Measurements from ENCODE around the gene TOMM6. TPM values are rescaled to one million over a fixed set of nuclear protein-coding genes. Genes with fewer than 3 reads are reported as not detected.

Gene TOMM6
- total and polyA plus RNA-seq, 8 donors, result 11.9 to 343 (median 131) TPM

GRCh38 chr6:41741625-41742490 is 45.6 kb upstream of the TOMM6 start:
- 37 to 69% (median 64%) methylated on average over 15 to 20 of the region's 20 CpGs for WGBS, 5 donors
- Histone ChIP-seq H3K27me3 (no peaks in the 10 kb centered on the region), H3K9me3 (no peaks in the 10 kb centered on the region), H3K27ac (peak overlapping the region in 4 of 5 donors; percentile 34 to 81 (median 76)), H3K4me1 (peaks cover 0 to 29% (median 11%) of the 10 kb centered on the region in 4 donors), H3K36me3 (peaks cover 0 to 45% (median 4%) of the 10 kb centered on the region in 4 donors), H3K4me3 (peak overlapping the region; percentile 30 to 50 (median 46))
- no peak for TF ChIP-seq EP300 (IDR thresholded peaks at IDR 0.05)
- TF ChIP-seq CTCF (IDR thresholded peaks at IDR 0.05), result no peak
- TF ChIP-seq POLR2A (IDR thresholded peaks at IDR 0.05), result peak in 2 of 4 donors; percentile 1 to 35
- TF ChIP-seq POLR2AphosphoS5 (IDR thresholded peaks at IDR 0.05), result peak in 2 of 3 donors; percentile 83 to 88
- peak; percentile 64 to 80 for DNase-seq
- intact Hi-C loops (cut with DNase I; ENCODE audit: low total_unique reads), result no loop called here

- Histone ChIP-seq H3K27me3 (no peaks in the 10 kb centered on the region), H3K9me3 (no peaks in the 10 kb centered on the region), H3K36me3 (peaks cover 0 to 45% (median 4%) of the 10 kb centered on the region in 4 donors), H3K4me3 (peak overlapping the region; percentile 30 to 50 (median 46)), H3K4me1 (peaks cover 8 to 39% (median 20%) of the 10 kb centered on the region in 4 donors), H3K27ac (peak overlapping the region; percentile 53 to 81 (median 75))
- peak in 1 of 2 donors; percentile 51 for DNase-seq
- WGBS, 5 donors, result 39 to 76% (median 49%) methylated on average over 2 to 6 of the region's 6 CpGs
- no peak for TF ChIP-seq CTCF (IDR thresholded peaks at IDR 0.05)
- TF ChIP-seq POLR2A (IDR thresholded peaks at IDR 0.05), result peak in 2 of 4 donors; percentile 68 to 72
- peak in 2 of 3 donors; percentile 53 to 58 for TF ChIP-seq POLR2AphosphoS5 (IDR thresholded peaks at IDR 0.05)
- intact Hi-C loops (cut with DNase I; ENCODE audit: low total_unique reads), result no loop called here
Measured at GRCh38 chr6:41743406-41744235, 43.9 kb upstream of the TOMM6 start.

- 34 to 66% (median 61%) methylated on average over 7 of the region's 7 CpGs for WGBS, 5 donors
Measured at GRCh38 chr6:41744236-41744787, 43.2 kb upstream of the TOMM6 start.

More at GRCh38 chr6:41744236-41744787, 43.2 kb upstream of the TOMM6 start:
- TF ChIP-seq CTCF (IDR thresholded peaks at IDR 0.05) (no peak), POLR2AphosphoS5 (IDR thresholded peaks at IDR 0.05) (peak in 2 of 3 donors; percentile 84 to 89), POLR2A (IDR thresholded peaks at IDR 0.05) (peak in 1 of 4 donors; percentile 51)
- H3K9me3 ChIP-seq, result no peaks in the 10 kb centered on the region
- H3K4me1 ChIP-seq, result peaks cover 9 to 45% (median 26%) of the 10 kb centered on the region in 4 donors
- H3K4me3 ChIP-seq, result peak overlapping the region; percentile 30 to 50 (median 46)
- peak overlapping the region; percentile 53 to 81 (median 75) for H3K27ac ChIP-seq
- H3K36me3 ChIP-seq, result peaks cover 0 to 43% (median 4%) of the 10 kb centered on the region in 4 donors
- peak in 1 of 2 donors; percentile 48 for DNase-seq
- no peaks in the 10 kb centered on the region for H3K27me3 ChIP-seq
- intact Hi-C loops (cut with DNase I; ENCODE audit: low total_unique reads), result no loop called here
